Inferior parietal cortex (tissue), 1 donor: Measurements from ENCODE around the gene HDAC10.

Source experiments
- DNase-seq: peaks from one replicate; pipeline ENCODE4 v3.0.0-alpha.2; 2016; ENCODE audit errors: extremely low spot score

Gene HDAC10

GRCh38 chr22:50270666-50271394 is 19.8 kb upstream of the HDAC10 start:
- no peak for DNase-seq

DNA sequence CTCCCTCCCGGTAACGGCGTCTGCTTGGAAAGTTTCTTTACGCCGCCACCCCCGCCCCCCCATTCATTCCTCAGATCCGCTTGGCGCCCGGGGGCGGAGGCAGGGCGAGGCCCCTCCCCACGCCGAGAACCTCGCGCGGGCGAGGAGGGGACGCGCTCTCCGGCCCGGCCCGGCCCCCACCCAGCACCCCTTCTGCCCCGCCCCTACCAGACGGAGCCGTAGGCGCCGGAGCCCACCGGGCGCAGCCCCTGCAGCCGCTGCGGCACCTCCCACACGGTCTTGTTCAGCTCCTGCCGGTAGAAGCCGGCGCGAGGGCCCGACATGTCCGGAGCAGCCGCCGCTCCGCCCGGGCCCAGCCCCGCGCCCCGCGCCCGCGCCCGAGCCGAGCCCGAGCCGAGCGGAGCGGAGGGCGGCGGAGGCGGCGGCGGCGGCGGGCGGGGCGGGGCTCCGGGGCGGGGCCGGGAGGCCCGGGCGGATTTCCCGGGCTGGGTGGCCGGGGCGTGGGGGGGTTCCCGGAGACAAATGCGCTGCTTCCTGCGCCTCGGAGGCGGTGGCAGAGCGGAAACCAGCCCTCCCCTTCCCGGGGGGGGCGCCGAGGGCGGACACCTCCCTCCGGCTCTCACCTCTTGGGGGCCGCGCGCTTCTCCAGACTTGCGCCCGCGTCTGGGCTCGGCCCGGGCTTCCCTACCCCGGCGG is 19.1 kb upstream of the HDAC10 start, which contains the start of gene MAPK11:
Gene MAPK11 (minus strand): TSS at position 411 of the 696 bp plus-strand sequence. CDS start 88 bp downstream, at position 323.
- DNase-seq = no peak

DNA sequence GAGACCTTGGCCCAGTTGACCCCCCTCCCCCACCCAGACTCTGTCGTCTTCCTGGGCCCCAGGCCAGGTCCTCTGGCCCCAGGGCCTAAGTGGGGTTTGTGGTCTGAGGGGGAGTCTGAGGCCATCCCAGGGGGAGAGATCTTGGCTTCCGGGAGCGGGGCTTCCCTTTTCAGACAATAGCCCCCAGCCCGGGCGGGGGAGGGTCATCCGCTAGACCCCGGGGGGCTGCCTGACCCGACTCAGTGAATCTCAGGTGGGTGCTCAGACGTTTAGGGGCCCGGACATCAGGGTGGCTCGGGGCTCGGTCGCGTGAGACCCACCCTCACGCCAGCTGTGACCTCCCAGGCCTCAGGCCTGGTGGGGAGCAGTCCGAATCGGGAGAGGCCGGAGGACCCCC is 18.5 kb upstream of the HDAC10 start:
- DNase-seq = no peak

GRCh38 chr22:50268655-50269113 is 17.6 kb upstream of the HDAC10 start:
- DNase-seq = no peak

DNA sequence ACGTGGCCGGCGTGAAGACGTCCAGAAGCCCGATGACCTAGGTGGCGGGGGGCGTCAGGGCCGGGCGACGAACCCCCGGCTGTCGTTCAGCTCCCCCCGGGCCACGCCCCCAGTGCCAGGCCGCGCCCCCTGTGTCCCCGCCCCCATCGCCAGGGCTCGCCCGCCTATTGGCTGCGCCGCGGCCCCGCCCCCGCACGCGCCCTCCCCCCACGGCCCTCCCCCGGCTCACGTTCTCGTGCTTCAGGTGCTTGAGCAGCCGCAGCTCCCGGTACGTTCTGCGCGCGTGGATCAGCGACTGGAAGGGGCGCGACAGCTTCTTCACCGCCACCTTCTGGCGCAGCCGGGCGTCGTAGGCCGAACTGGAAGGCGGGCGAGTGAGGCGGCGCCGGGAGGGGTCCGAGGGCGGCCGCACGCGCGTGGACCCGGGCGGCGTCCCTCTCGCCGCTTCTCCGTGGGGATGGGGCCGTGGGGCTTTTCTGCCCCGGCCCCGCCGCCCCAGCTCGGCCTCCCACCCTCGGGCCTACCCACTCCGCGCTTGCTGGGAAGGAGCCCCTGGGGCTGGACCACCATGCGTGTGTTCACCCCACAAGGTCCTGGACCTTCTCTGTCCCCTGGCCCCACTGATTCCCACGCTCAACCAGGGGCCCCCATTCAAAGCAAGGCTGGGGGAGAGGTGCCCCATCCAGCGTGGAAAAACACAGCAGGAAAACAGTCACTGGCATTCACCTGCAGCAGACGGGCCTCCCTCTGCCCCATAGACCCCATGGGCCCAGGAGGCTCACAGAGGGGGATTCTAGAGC is 16.7 kb upstream of the HDAC10 start:
- no peak for DNase-seq

DNA sequence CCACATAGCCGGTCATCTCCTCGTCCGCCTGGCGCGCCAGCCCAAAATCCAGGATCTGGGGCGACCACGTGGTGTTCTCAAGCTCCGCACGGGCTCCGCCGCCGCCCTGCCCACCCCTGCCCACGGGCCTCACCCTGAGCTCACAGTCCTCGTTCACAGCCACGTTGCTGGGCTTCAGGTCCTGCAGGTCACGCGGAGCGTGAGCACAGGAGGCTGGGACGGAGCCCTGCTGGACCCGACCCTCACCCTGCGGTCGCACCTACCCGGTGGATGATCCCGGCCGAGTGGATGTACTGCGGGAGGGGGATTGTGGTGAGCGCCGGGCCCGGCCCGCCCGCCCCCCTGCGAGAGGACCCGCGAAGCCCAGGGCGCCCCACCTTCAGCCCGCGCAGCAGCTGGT is 15.9 kb upstream of the HDAC10 start:
- no peak for DNase-seq

- DNase-seq = no peak
Measured at GRCh38 chr22:50264946-50265669, 14.0 kb upstream of the HDAC10 start.

GRCh38 chr22:50264104-50264745 is 13.2 kb upstream of the HDAC10 start:
- DNase-seq = no peak

DNA sequence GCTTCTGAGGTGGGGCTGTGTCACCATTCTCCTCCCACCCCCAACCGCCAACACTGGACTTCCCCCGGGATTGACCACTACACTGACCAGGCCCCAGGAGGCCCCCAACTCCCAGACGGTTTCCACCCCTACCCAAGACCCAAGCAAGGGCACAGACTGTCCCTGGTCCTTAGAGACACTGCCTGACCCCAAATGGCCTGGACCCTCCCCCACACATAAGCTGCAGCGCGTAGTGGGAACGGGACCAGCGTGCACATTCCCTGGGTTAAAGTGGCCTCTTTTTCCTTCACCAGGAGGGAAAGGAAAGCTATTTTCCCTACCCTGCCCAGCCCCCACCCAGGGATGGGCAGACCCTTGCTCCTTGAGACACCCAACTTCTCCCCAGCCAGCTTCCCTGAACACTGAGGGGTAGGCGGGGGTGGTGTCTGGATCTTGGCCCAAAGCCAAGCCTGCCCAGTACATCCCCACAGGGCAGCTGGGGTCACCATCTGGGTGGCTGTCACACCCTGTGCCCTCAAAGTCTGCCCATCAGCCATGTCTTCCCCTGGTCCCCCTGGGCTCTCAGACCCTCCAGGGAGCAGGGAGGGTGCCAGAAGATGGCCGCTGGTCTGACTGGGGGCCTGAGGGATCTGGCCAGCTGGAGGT is 12.0 kb upstream of the HDAC10 start:
- DNase-seq = no peak

DNA sequence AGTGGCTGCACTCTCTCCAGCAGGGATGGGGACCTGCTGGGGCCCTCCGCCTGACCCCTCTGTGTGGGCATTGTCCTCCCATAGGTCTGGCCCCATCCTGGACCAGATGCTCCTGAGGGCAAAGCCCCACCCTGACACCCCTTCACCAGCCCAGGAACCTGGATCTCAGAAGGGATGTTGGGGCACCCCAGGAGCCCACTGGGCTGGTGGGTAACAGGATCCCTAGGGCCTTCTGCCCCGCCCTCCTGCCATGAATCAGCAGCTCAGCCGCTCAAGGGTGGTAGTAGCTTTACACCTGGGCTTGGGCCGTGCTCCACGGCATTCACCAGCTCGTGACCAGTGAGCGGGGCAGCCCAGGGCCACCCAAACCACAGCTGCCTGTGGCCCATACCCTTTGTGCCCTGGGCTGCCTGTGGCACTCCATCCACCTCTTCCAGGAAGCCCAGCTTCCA is 11.4 kb upstream of the HDAC10 start:
- DNase-seq = no peak

GRCh38 chr22:50261615-50262459 is 10.8 kb upstream of the HDAC10 start, which contains the start of gene MAPK12:
TSS of gene MAPK12 (minus strand) at chr22:50261683. CDS start at chr22:50261509, 174 bp downstream.
- no peak for DNase-seq

GRCh38 chr22:50260801-50261614 is 9.9 kb upstream of the HDAC10 start:
- no peak for DNase-seq

- DNase-seq = no peak
Measured at GRCh38 chr22:50260434-50260800, 9.4 kb upstream of the HDAC10 start.

GRCh38 chr22:50259302-50259701 is 8.2 kb upstream of the HDAC10 start:
- no peak for DNase-seq

- no peak for DNase-seq
Measured at GRCh38 chr22:50258361-50259292, 7.6 kb upstream of the HDAC10 start.

DNA sequence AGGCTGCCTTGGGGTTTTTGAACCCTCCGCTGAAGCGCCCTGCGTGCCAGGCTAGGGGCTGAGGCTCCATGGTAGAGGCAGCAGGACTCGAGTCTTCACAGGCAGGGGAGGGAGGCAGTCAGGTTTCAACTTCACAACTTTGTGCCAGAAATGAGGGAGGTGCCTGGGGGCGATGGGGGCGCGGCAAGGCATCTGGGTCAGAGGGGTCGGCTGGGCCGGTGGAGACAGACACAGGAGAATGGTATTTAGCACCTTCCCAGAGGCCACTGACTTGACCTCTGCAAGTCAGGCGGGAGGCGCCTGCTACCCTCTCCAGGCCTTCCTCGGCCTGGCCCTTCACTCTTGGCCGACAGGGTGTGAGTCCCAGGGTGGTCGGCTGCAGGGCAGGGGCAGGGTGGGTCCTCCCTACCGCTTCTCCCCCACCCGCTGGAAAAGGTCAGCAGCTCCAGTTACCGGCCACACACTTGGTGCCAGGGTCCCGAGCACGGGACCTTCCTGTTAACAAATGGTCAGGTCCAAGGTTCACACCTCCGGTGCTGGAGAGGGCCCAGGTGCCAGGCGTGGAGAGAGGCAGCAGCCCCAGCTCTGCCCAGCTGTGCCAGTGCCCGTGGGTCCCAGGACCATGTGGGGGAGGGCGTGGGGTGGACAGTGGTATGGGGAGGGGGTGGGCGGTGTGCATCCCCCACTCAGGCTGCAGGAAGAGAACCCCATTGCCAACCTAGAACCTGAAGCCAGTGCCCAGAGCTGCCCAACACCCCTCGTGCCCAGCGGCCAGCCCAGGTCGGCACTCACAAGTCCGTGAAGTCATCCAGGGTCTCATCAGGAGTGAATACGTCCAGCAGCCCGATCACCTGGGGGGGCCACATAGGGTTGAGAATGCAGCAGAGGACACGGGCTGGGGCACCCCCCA is 6.6 kb upstream of the HDAC10 start:
- no peak for DNase-seq

DNA sequence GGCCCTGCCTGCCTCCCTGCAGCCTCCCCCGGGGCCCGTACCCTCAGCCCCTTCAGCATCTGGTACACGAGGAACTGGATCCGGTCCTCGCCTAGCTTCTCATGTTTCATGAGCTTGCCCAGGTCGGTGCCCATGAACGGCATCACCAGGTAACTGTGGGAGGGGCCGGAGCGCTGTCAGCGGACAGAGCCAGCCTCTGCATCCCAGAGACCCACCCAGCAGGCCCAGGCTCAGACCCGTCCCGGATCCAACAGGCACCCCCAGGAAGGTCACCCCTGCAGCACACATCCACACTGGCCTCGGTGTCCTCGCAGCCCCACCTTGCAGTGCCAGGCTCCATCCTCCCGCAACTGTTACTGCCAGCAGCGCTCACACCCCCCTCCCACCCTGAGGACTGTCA is 6.0 kb upstream of the HDAC10 start:
- no peak for DNase-seq
